HAP-1 (cell line): ENCODE results near the gene NOTO.
A peak's percentile ranks its signal among the peaks of the same experiment; 100 is the strongest.

Source experiments
- DNase-seq, 2 experiments: peaks; one replicate each; pipeline ENCODE4 v3.0.0-alpha.2; 2016 to 2020; ENCODE audit warnings: low spot score in 2 of 2
- H3K27me3 ChIP-seq: fragments of 250-450 bp; sonication (Bioruptor Pico); 2 replicates; pipeline ENCODE4 v1.5.1; 2020; ENCODE audit warnings: low read depth, mild to moderate bottlenecking, moderate library complexity
- H3K36me3 ChIP-seq: fragments of 250-450 bp; sonication (Bioruptor Pico); replicated peaks from 2 replicates; pipeline ENCODE4 v1.5.1; 2020; ENCODE audit warnings: mild to moderate bottlenecking
- H3K4me1 ChIP-seq: fragments of 250-450 bp; sonication (Bioruptor Pico); 2 replicates; pipeline ENCODE4 v1.5.1; 2020; ENCODE audit warnings: mild to moderate bottlenecking
- H3K4me3 ChIP-seq: fragments of 250-450 bp; sonication (Bioruptor Pico); 2 replicates; pipeline ENCODE4 v1.5.1; 2020; ENCODE audit warnings: mild to moderate bottlenecking, moderate library complexity
- H3K9me3 ChIP-seq: fragments of 250-450 bp; sonication (Bioruptor Pico); 2 replicates; pipeline ENCODE4 v1.5.1; 2020; ENCODE audit warnings: mild to moderate bottlenecking, moderate library complexity
- in situ Hi-C: fragments of 300-500 bp; cut with MboI; formaldehyde crosslinking; loops from 3 replicates; pipeline ENCODE4 v1.14.3; 2020; ENCODE audit warnings: low sequenced_read_pairs, inconsistent platforms, mixed read lengths

The NOTO gene

GRCh38 chr2:73233932-73234832, 31.8 kb downstream of the NOTO start, which contains the start of gene CCT7:
TSS of gene CCT7 (plus strand) at chr2:73234308. CDS start at chr2:73234379, 71 bp downstream.
- in situ Hi-C loops: no loop called here
- H3K27me3 ChIP-seq: no peaks in the 10 kb centered on the region
- H3K4me1 ChIP-seq: peaks cover 21% of the 10 kb centered on the region
- peaks cover 32% of the 10 kb centered on the region for H3K36me3 ChIP-seq
- peak within 1 kb of the TSS; percentile 97 for H3K4me3 ChIP-seq
- no peaks in the 10 kb centered on the region for H3K9me3 ChIP-seq
- DNase-seq: peak; percentile 81 to 90

DNA sequence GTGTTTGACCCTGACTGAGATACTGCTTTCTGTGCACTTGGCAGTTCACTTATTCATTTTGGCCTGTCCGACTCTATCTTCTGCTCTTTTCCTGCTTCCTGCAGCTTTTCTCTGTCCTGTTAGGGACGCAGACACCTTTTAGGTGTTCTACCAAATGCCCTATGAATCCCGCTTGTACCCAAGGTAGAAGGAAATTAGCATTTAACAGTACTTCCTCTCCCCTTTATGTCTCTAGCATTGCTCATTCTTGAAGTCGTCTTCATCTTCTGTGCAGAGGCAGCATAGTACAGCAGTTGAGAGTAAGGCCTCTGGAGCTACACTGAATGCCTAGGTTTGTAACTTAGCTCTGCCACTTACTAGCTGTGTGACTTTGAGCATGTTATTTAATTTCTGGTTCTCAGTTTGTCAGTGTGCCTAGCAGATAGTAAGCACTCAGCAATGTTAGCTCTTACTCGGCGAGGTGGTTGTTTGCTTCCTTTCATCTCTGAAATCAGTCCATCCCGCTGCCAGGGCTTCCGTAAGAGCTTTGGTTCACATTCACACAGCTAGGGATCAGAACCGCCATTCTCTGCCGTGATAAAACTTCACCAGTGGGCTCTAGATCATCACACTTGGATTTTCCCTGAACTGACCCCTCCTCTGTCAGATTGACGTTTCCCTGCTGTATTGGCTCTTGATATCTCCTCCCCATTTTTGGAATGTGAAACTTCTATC, 33.1 kb downstream of the NOTO start:
- no peak for DNase-seq
- peak overlapping the region; percentile 97 for H3K4me3 ChIP-seq
- H3K9me3 ChIP-seq: no peaks in the 10 kb centered on the region
- H3K27me3 ChIP-seq: no peaks in the 10 kb centered on the region
- H3K36me3 ChIP-seq: peaks cover 39% of the 10 kb centered on the region
- in situ Hi-C loops: no loop called here
- peaks cover 21% of the 10 kb centered on the region for H3K4me1 ChIP-seq

GRCh38 chr2:73237168-73237567, 34.8 kb downstream of the NOTO start:
- peaks cover 21% of the 10 kb centered on the region for H3K4me1 ChIP-seq
- H3K27me3 ChIP-seq: no peaks in the 10 kb centered on the region
- no peaks in the 10 kb centered on the region for H3K9me3 ChIP-seq
- peaks cover 54% of the 10 kb centered on the region for H3K36me3 ChIP-seq
- DNase-seq: no peak
- H3K4me3 ChIP-seq: no peak overlapping the region
- in situ Hi-C loops: no loop called here

- peak in 1 of 2 experiments; percentile 25 for DNase-seq
- Histone ChIP-seq H3K27me3 (no peaks in the 10 kb centered on the region), H3K4me3 (no peak overlapping the region), H3K9me3 (no peaks in the 10 kb centered on the region), H3K4me1 (peaks cover 21% of the 10 kb centered on the region), H3K36me3 (peaks cover 64% of the 10 kb centered on the region)
- in situ Hi-C loops: no loop called here
These were observed 35.8 kb downstream of the NOTO start for GRCh38 chr2:73238149-73238548.

DNA sequence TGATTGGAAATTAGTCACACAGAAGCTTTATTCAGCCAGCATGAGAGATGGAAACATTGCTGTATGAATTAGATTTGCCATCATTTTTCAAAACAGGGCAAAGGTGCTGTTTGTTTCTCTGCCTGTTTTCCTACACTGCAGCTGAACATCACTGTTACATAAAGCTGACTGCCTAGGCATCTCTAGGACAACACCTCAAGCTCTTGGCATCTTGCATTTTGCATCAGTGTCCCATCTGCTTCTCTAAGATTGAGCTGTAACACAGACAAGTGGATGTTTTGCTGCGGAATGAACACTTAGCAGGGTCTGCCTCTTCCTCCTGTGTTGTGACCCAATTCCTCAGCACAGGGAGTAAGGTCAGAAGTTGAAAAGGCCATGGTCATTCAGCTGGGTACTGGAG, 36.6 kb downstream of the NOTO start:
- H3K36me3 ChIP-seq: peaks cover 72% of the 10 kb centered on the region
- in situ Hi-C loops: no loop called here

DNA sequence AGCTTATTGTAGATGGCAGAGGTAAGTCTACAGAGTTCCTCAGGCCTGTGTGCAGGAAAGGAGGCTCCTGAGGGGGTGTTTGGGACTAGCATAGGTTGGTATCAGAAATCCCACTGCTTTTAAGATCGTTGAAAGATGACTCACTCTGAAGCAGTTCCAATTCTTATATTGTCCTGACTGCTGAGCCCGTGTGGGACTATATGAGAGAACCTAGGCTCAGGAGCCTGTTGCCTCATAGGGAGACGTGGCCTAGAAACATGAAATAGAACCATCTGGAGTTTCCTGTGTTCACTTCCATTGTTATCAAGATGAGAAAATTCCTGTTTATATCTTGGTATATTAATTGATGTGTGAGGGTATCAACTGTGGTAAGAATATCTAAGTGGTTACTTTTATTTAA, 37.4 kb downstream of the NOTO start:
- no peaks in the 10 kb centered on the region for H3K9me3 ChIP-seq
- no peak overlapping the region for H3K4me3 ChIP-seq
- H3K36me3 ChIP-seq: peaks cover 75% of the 10 kb centered on the region
- DNase-seq: no peak
- H3K4me1 ChIP-seq: peaks cover 21% of the 10 kb centered on the region
- in situ Hi-C loops: no loop called here
- no peaks in the 10 kb centered on the region for H3K27me3 ChIP-seq

More for the DNA sequence above, 36.6 kb downstream of the NOTO start:
- H3K9me3 ChIP-seq: no peaks in the 10 kb centered on the region
- peaks cover 21% of the 10 kb centered on the region for H3K4me1 ChIP-seq
- no peak overlapping the region for H3K4me3 ChIP-seq
- H3K27me3 ChIP-seq: no peaks in the 10 kb centered on the region
- no peak for DNase-seq

- Histone ChIP-seq H3K9me3 (no peaks in the 10 kb centered on the region), H3K4me1 (no peaks in the 10 kb centered on the region), H3K27me3 (no peaks in the 10 kb centered on the region), H3K4me3 (no peak overlapping the region), H3K36me3 (peaks cover 98% of the 10 kb centered on the region)
- in situ Hi-C loops: no loop called here
- DNase-seq: peak; percentile 23 to 64
These were observed 41.7 kb downstream of the NOTO start for GRCh38 chr2:73243884-73244570.

- Histone ChIP-seq H3K27me3 (no peaks in the 10 kb centered on the region), H3K9me3 (no peaks in the 10 kb centered on the region), H3K4me1 (no peaks in the 10 kb centered on the region), H3K4me3 (no peak overlapping the region), H3K36me3 (peaks cover 98% of the 10 kb centered on the region)
- DNase-seq: no peak
- in situ Hi-C loops: no loop called here
These were observed 42.2 kb downstream of the NOTO start for GRCh38 chr2:73244580-73244979.

- no peak for DNase-seq
- H3K4me3 ChIP-seq: no peak overlapping the region
- in situ Hi-C loops: no loop called here
- H3K4me1 ChIP-seq: no peaks in the 10 kb centered on the region
- H3K9me3 ChIP-seq: no peaks in the 10 kb centered on the region
- no peaks in the 10 kb centered on the region for H3K27me3 ChIP-seq
- H3K36me3 ChIP-seq: peaks cover 100% of the 10 kb centered on the region
These were observed 44.5 kb downstream of the NOTO start for GRCh38 chr2:73246850-73247249.

- H3K9me3 ChIP-seq: no peaks in the 10 kb centered on the region
- no peak for DNase-seq
- no peaks in the 10 kb centered on the region for H3K27me3 ChIP-seq
- peaks cover 96% of the 10 kb centered on the region for H3K36me3 ChIP-seq
- H3K4me3 ChIP-seq: no peak overlapping the region
- H3K4me1 ChIP-seq: no peaks in the 10 kb centered on the region
- in situ Hi-C loops: no loop called here
These were observed 47.3 kb downstream of the NOTO start for GRCh38 chr2:73249636-73250035.

DNA sequence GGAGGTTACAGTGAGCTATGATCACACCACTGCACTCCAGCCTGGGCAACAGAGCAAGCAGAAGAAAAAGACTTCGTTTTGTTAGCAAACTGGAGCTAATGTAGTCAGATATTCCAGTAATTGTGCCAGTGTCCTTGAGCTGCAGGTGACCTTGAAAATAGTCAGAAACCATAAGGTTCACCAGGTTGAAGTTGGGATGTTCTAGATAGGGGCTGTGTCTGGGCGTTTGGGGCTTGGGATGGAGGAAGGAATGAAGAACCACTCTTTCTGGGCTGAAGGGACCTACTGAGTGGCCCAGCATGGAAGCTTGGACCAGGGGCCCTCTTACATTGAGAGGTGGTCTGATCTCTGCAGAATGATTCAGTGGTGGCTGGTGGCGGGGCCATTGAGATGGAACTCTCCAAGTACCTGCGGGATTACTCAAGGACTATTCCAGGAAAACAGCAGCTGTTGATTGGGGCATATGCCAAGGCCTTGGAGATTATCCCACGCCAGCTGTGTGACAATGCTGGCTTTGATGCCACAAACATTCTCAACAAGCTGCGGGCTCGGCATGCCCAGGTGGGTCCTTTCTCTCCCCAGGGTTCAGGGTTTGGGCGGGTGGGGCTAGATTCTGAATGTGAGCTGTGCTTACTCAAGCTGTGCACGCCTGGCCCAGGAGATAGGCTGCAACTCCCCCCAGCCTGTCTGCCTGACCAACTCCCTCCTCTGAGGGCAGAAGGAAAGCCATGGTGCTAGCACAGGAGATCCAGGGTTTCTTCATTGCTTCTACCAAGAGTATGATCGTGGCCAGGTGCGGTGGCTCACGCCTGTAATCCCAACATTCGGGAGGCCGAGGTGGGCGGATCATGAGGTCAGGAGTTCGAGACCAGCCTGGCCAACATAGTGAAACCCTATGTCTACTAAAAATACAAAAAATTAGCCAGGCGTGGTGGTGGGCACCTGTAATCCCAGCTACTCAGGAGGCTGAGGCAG, 48.8 kb downstream of the NOTO start:
- Histone ChIP-seq H3K4me3 (no peak overlapping the region), H3K36me3 (peaks cover 81% of the 10 kb centered on the region), H3K9me3 (no peaks in the 10 kb centered on the region), H3K27me3 (no peaks in the 10 kb centered on the region), H3K4me1 (no peaks in the 10 kb centered on the region)
- in situ Hi-C loops: no loop called here
- DNase-seq: no peak

DNA sequence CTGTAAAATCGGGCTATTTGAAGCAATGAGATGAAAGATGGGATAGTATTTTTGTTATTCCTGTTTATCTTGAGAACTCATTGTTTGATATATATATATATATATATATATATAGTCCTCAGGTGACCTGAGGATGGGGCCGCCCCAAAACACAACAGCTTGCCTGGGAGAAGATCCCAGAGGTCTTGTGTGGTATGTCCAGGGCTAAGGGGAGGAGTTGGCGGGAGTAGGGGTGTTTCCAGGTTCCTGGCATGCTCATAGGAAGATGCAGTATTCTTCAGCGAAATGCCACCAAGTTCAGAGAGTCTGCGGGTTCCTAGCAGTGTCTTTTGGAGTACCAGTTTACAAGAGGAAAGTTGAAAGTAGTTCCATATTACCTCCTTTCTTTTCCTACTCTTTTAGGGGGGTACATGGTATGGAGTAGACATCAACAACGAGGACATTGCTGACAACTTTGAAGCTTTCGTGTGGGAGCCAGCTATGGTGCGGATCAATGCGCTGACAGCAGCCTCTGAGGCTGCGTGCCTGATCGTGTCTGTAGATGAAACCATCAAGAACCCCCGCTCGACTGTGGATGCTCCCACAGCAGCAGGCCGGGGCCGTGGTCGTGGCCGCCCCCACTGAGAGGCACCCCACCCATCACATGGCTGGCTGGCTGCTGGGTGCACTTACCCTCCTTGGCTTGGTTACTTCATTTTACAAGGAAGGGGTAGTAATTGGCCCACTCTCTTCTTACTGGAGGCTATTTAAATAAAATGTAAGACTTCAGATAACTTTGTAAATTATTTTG, 50.1 kb downstream of the NOTO start:
- Histone ChIP-seq H3K36me3 (peaks cover 68% of the 10 kb centered on the region), H3K4me1 (no peaks in the 10 kb centered on the region), H3K9me3 (no peaks in the 10 kb centered on the region), H3K27me3 (no peaks in the 10 kb centered on the region), H3K4me3 (no peak overlapping the region)
- no peak for DNase-seq
- in situ Hi-C loops: no loop called here
